ENCODE data around the gene KRT26.

Gene KRT26

DNA sequence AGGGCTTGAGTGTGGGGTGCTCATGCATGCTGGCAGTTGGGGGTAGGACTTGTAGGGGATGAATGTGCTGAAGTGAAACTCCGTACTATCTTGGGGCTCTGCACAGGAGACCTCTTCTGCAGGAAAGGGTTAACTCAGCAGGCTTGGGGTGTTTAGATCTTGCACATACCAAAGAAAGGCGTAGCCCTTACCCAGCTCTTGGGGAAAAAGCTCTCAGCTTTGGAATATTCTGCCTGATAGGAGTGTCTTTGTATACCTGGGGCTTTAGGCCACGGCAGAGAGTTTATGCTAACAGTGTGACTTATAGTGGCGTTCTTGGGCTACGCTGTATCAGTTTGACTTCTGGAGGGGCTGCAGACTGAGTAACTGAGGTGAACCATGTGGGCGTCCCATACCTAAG lies 38.0 kb downstream of the KRT26 start:
- DNase-seq (ENCODE audit: low read depth in 2 of 2, low spot score in 1 of 2): no peak

DNA sequence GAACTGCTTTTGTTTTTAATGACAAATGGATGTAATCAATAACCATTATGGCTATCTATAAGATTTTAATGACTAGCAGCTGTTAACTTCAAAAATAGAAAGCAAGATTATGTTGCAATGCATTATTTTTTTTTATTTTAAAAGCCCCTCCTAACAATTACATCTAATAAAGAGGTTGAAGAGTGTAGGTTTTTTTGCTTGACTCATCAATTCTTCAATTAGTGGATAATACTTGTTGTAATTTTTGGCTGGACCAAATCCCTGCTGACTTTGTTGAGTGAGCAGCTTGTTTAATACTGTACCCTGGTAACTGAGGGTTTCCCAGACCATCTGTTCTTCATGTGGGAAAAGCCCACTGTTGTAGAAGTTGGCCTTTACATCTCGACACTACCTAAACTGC lies 41.0 kb downstream of the KRT26 start:
- no peak for DNase-seq (ENCODE audit: low read depth in 2 of 2, low spot score in 1 of 2)

DNA sequence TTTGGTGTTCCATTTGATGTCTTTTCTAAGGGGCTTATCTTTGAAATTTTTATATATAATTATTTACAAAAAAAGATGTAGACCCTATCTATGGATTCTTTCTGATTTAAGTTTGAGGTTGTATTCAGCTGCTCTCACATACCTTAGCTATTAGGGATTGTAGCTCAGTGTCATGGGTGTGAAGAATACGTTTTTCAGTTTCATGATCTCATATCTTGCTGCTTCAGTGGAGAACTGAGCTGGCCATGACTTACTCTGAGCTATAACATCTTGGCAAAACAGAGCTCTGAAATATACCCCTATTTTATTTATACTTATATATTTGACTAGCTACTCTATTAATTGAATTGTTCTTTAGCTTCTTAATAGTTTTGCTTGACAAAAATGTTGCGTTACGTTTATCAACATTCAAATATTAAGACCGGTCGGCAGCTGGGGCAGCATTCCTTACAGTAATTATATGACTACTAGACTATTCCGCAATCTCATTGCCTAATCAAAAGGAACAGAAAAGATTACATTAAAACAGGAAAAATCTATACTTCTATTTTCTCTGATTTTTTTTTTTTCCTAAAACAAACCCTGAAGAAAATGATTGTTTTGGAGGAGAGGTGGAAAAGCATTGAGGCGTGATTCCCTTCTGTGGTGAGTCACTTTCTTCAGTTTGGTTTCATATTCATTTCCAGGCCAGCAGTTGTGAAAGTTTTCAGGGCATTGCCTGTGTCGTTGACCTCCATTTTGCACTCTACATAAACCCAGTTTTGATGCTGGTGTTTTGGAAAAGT lies 44.4 kb downstream of the KRT26 start:
- no peak for DNase-seq (ENCODE audit: low read depth in 2 of 2, low spot score in 1 of 2)

DNA sequence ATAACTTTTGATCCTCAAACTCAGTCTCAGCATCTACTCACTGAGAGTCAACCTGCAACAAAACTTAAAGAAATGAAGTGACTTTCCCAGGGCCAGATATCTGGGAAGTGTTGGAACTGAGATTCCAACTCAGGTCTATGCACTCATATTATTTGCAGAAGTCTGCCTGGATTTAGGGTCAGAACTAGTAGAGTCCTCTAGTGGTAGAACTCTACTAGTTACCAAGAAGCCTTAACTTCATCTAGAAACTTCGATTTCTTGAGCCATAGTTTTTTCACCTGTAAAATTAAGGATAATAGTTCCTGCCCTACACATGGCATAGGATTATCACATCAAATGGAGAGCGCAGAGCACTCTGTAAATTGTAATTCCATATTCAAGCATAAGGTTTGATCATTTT lies 45.1 kb downstream of the KRT26 start:
- no peak for DNase-seq (ENCODE audit: low read depth in 2 of 2, low spot score in 1 of 2)

DNA sequence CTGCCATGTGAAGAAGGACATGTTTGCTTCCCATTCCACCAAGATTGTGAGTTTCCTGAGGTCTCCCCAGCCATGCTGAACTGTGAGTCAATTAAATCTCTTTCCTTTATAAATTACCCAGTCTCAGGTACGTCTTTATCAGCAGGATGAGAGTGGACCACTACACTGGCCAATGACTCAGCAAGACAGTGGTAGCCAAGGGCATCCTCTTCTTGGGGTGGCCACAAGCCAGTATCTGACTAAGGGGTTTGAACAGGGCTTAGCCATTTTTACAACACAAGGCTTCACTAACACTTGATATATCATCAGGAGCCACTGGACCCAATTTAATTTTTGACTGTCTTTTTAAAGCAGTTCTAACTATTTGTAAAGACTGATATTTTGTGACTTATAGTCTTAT lies 47.3 kb downstream of the KRT26 start:
- DNase-seq (ENCODE audit: low read depth in 2 of 2, low spot score in 1 of 2): no peak

DNA sequence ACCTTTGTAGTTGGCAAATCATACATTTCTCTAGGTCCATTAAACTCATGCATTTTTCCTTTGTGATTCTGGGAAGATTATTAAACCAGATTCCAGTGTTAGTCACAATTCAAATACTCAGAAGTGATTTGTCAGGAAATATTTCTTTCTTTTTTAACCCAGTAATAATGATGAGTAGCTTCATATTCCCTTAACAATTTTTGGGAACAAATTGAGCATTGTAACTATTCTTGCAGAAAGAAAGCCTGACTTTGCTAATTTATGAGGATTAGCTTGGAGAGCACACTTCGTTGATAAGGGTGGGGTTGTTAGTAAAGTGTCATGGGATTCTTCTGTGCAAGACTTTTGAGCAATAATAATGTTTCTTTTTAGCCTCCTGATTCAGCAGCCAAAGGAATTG lies 49.8 kb downstream of the KRT26 start:
- no peak for DNase-seq (ENCODE audit: low read depth in 2 of 2, low spot score in 1 of 2)

DNA sequence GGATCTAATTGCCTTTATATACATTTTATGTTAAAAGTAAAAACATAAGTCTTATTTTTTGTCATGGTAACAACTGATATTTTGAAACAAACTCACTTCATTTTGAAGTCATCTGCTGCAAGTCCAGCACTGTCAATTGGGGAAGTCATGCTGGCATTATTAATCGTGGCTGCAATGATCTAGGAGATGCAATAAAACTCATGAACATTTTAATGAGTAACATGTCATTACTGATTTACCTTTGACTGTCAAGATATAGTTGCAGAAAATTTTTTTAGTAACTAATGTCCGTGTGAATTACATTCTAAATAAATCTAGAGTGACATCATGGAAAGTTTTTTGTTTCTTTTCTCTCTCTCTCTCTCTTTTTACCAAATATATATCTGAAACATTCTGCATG lies 51.1 kb downstream of the KRT26 start:
- no peak for DNase-seq (ENCODE audit: low read depth in 2 of 2, low spot score in 1 of 2)

DNA sequence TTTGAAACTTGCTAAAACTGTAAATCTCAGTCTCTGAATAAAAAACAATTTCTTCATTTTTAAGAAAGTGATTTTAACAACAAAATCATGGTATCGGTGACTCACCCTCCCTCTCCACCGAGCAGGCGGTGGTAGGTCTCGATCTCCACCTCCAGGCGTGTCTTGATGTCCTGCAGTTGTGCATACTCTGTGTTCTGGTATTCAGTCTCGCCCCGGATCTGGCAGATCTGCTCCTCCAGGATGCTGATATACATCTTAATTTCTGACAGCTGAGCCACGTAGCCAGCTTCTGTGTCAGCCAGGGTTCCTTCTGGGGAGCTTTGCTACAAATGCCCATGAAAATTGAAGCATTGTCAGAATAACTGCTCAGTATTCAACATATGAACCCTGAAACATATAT lies 53.1 kb downstream of the KRT26 start:
- no peak for DNase-seq (ENCODE audit: low read depth in 2 of 2, low spot score in 1 of 2)

DNA sequence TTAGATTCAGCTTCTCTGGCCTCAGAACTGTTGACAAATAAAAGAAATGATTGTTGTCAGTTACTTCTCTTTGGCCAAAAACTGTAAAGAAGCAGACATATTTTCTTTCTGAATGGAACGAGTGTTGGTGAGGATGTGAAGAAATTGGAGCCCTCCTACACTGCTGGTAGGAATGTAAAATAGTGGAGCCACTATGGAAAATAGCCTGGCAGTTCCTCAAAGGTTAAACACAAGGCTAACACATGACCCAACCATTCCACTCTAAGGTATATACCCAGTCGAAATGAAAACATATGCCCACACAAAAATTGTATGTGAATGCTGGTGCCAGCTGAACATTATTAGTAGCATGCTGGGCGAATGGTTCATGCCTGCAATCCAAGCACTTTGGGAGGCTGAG lies 54.2 kb downstream of the KRT26 start:
- DNase-seq (ENCODE audit: low read depth in 2 of 2, low spot score in 1 of 2): no peak

Data from stimulated activated CD8-positive, alpha-beta memory T cell treated with anti-CD3 and anti-CD28 coated beads, Interleukin-4, amount 100 ng/mL, for 1 hour (primary cell).